Cardiac muscle cell (in vitro differentiated cells and primary cell): ENCODE measurements around the gene PPP3R1. TPM values are rescaled to one million over a fixed set of nuclear protein-coding genes. Genes with fewer than 3 reads are reported as not detected.

Experiments
- DNase-seq, 2 donors: peaks; one replicate each; pipeline versions ENCODE4 v3.0.0 to v3.0.0-alpha.2; 2010 to 2017; ENCODE audit warnings: low read depth in 1 of 2, low spot score in 1 of 2
- H3K27ac ChIP-seq: fragments of 200-600 bp; sonication (generic); 2 replicates; pipeline ENCODE4 v1.5.1; 2016
- H3K27me3 ChIP-seq: fragments of 200-600 bp; sonication (generic); 2 replicates; pipeline ENCODE4 v1.6.0; 2016; ENCODE audit warnings: control low read depth
- H3K36me3 ChIP-seq: fragments of 200-600 bp; sonication (generic); 2 replicates; pipeline ENCODE4 v1.5.1; 2016; ENCODE audit warnings: control low read depth
- H3K4me1 ChIP-seq: fragments of 200-600 bp; sonication (generic); 2 replicates; pipeline ENCODE4 v1.8.1; 2017; ENCODE audit warnings: low read depth, mild to moderate bottlenecking, mixed run types
- H3K4me3 ChIP-seq: fragments of 200-600 bp; sonication (generic); 2 replicates; pipeline ENCODE4 v1.5.1; 2016; ENCODE audit warnings: mild to moderate bottlenecking
- H3K9me3 ChIP-seq: fragments of 200-600 bp; sonication (generic); 2 replicates; pipeline ENCODE4 v1.5.1; 2017; ENCODE audit warnings: low read depth, mild to moderate bottlenecking, control low read depth
- CTCF ChIP-seq: IDR thresholded peaks from 2 replicates; pipeline ENCODE4 v1.5.1; 2012; ENCODE audit warnings: low read depth, mild to moderate bottlenecking, low read length
- polyA plus RNA-seq: library from polyadenylated mRNA; unstranded; fragments of >200 nt; fragmentation: Nextera tagmentation; extraction: Ambion mirVana; gene quantifications from 2 replicates; pipeline ENCODE4 v1.2.1, GENCODE V29; 2016
- total RNA-seq: library from RNA; depleted of rRNA; stranded (reverse); fragments of >200 nt; gene quantifications from 2 replicates; pipeline ENCODE4 v1.2.3, GENCODE V29; 2016

PPP3R1 gene
- total and polyA plus RNA-seq, 2 experiments from 2014 or later: 2.3 to 17.0 TPM

DNA sequence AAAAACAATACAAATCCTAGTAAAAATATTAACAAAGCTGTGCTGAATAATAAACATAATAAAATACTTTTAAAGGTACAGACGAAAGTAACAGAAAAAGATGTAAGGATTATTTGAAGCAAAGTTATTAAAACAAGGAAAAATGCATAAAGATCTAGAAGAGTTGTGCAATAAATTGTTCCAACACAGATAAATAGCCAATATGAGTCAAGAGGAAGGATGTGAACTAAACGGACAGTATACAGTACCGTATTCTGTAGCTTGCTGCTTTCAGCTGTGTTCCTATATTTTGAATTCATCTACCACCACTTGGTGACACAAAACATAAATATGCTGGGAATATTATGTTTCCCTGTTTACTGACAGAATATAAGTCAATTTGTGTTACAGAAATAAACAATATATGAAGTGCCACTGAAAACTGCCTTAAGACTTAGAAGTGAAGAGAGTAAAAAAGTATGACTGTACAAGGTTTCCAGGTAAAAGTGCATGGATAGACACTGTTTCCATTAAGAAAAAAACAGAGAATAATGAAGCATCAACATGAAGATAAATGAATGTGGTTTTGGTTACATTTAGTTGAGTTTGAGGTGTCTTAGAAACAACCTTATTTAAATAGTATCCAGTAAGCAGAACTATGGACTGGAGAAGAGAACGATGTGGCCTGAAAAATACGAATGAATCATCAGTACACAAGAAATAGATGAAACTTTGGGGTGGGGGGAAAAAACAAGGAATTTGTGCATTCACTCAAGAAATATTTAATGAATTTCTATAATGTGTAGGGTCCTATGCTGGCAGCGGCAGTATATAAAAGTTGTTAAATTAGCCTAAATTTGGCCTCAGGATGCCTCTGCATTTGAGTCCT, 13.1 kb downstream of the PPP3R1 start:
- no peak for TF ChIP-seq CTCF
- Histone ChIP-seq H3K9me3 (no peaks in the 10 kb centered on the region), H3K27ac (peak overlapping the region; percentile 44), H3K27me3 (no peaks in the 10 kb centered on the region), H3K4me1 (peaks cover 29% of the 10 kb centered on the region), H3K4me3 (no peak overlapping the region), H3K36me3 (no peaks in the 10 kb centered on the region)
- peak in 1 of 2 donors; percentile 45 for DNase-seq

- Histone ChIP-seq H3K36me3 (no peaks in the 10 kb centered on the region), H3K4me1 (peaks cover 29% of the 10 kb centered on the region), H3K4me3 (no peak overlapping the region), H3K27me3 (no peaks in the 10 kb centered on the region), H3K27ac (peak overlapping the region; percentile 44), H3K9me3 (no peaks in the 10 kb centered on the region)
- TF ChIP-seq CTCF: no peak
- DNase-seq: peak in 1 of 2 donors; percentile 46
Measured at GRCh38 chr2:68237976-68238580, 14.3 kb downstream of the PPP3R1 start.

DNA sequence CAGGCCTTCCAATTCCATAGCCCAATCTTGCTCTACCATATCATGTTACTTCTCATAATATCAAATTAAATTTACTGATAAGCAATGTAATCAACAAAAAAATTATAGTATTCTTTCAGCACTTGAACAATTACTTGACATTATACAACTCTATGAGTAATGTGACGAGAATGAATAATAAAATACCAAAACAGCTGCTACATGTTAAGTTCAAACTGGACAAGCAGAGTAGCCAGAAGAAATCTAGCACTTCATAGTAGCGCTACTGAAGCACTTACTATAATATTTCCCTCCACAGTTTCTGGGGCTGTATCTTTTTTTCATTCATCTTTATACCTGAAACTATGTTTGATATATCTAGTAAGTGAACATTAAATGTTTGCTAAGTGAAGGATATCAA, 14.9 kb downstream of the PPP3R1 start:
- Histone ChIP-seq H3K27me3 (no peaks in the 10 kb centered on the region), H3K4me1 (peaks cover 29% of the 10 kb centered on the region), H3K27ac (peak overlapping the region; percentile 44), H3K9me3 (no peaks in the 10 kb centered on the region), H3K36me3 (no peaks in the 10 kb centered on the region), H3K4me3 (no peak overlapping the region)
- TF ChIP-seq CTCF: no peak
- peak in 1 of 2 donors; percentile 65 for DNase-seq

GRCh38 chr2:68236876-68237275, 15.5 kb downstream of the PPP3R1 start:
- no peaks in the 10 kb centered on the region for H3K36me3 ChIP-seq
- no peak for DNase-seq
- no peak overlapping the region for H3K4me3 ChIP-seq
- no peak for TF ChIP-seq CTCF
- peak overlapping the region; percentile 44 for H3K27ac ChIP-seq
- no peaks in the 10 kb centered on the region for H3K27me3 ChIP-seq
- no peaks in the 10 kb centered on the region for H3K9me3 ChIP-seq
- H3K4me1 ChIP-seq: peaks cover 29% of the 10 kb centered on the region

GRCh38 chr2:68236103-68236734, 16.1 kb downstream of the PPP3R1 start:
- DNase-seq: peak in 1 of 2 donors; percentile 34
- Histone ChIP-seq H3K9me3 (no peaks in the 10 kb centered on the region), H3K36me3 (no peaks in the 10 kb centered on the region), H3K27ac (peak overlapping the region; percentile 24), H3K27me3 (no peaks in the 10 kb centered on the region), H3K4me3 (no peak overlapping the region), H3K4me1 (peaks cover 31% of the 10 kb centered on the region)
- TF ChIP-seq CTCF: no peak
